ENCODE measurements around the gene ZKSCAN5.

ZKSCAN5 gene

DNA sequence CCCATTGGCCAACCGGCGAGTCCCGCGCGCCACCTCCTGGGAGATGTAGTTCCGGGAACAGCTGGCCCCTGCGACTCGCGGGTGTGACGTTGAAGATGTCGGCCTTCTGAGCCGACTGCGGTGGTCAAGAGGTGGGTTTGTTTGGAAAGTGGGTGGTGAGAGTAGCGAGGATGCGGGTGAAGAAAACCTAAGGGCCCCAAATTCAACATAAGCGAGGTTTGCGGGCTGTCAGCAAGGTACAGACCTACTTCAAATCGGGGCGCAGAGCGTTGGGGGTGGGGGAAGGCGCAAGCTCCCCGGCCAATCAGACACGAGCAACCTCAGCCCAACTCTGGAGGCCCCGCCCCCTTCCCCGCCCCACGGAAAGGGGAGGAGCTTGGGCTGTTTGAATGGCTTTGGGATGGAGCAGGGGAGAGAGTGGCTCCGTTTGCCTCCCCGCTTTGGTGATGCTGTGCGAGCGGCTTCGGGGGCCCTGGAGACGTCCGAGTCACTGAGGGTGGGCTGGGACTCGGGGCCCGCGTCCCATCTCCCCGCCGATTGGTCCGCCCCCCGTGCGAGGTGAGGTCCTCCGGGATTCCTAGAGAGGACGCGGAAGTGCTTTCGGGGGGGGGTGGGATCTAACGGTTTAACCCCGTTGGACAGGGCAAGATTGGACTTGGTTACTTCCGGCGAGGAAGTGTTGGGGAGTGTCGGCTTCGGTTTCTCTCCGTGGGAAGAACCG, at the start of gene ZKSCAN5:
TSS of gene ZKSCAN5 (plus strand) at position 60 of the 721 bp plus-strand sequence. CDS start 1,383 bp downstream, outside the sequence.
- H3K27me3 ChIP-seq (ENCODE audit: insufficient read depth, low read length) = no peaks in the 10 kb centered on the region

DNA sequence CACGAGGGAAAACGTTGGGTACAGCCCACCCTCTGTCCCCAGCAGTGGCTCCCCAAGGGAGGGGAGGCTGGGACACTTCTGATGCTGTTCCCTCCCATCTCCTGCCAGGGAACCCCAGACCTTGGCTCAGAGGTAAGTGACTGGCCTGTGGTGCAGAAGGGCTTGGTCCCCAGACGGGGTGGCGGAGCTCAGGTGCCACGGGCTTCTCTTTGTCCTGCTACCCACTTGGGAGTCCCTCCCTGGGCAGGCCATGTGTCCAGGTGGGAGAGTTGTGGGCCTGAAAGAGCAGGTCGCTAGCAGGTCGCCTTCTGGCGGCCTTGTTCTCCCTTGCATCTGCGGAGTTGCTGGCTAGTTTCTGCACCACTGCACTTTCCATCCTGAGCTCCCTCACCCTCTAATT, 48.6 kb upstream of the ZKSCAN5 start:
- no peaks in the 10 kb centered on the region for H3K9me3 ChIP-seq (ENCODE audit: low read length)
- H3K36me3 ChIP-seq (ENCODE audit: insufficient read depth, low read length) = peaks cover 91% of the 10 kb centered on the region
- H2AFZ ChIP-seq (ENCODE audit: low read depth, low read length) = no peak overlapping the region
- no peaks in the 10 kb centered on the region for H3K4me1 ChIP-seq (ENCODE audit: insufficient read depth, low read length)
- no peak overlapping the region for H3K4me3 ChIP-seq (ENCODE audit: low read length)
- H3K27me3 ChIP-seq (ENCODE audit: insufficient read depth, low read length) = no peaks in the 10 kb centered on the region

More for the DNA sequence above, at the start of gene ZKSCAN5:
- Histone ChIP-seq H3K9me3 (ENCODE audit: low read length) (no peaks in the 10 kb centered on the region), H2AFZ (ENCODE audit: low read depth, low read length) (peak within 1 kb of the TSS; percentile 89), H3K4me1 (ENCODE audit: insufficient read depth, low read length) (peaks cover 17% of the 10 kb centered on the region), H3K36me3 (ENCODE audit: insufficient read depth, low read length) (peaks cover 7% of the 10 kb centered on the region), H3K4me3 (ENCODE audit: low read length) (peak within 1 kb of the TSS; percentile 82)

DNA sequence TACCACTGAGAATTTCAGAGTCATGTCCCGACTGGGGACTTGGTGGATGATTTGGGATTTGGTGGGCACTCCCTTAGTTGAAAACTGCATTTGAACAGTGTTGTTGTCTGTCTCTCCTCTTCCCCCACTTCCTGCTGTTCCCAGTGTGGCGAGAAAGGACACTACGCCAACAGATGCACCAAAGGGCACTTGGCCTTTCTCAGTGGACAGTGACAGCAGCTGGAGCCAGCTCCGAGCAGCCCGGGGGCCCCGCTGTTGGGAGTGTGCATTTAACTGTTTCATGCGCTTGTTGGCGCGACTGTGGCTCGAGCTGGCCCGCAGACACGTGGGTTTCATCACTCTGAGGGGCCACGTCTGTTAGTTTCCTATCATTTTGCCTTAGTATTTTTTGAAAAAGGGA, 48.2 kb upstream of the ZKSCAN5 start:
- Histone ChIP-seq H3K9me3 (ENCODE audit: low read length) (no peaks in the 10 kb centered on the region), H2AFZ (ENCODE audit: low read depth, low read length) (no peak overlapping the region), H3K27me3 (ENCODE audit: insufficient read depth, low read length) (no peaks in the 10 kb centered on the region), H3K4me3 (ENCODE audit: low read length) (no peak overlapping the region), H3K4me1 (ENCODE audit: insufficient read depth, low read length) (no peaks in the 10 kb centered on the region), H3K36me3 (ENCODE audit: insufficient read depth, low read length) (peaks cover 88% of the 10 kb centered on the region)

DNA sequence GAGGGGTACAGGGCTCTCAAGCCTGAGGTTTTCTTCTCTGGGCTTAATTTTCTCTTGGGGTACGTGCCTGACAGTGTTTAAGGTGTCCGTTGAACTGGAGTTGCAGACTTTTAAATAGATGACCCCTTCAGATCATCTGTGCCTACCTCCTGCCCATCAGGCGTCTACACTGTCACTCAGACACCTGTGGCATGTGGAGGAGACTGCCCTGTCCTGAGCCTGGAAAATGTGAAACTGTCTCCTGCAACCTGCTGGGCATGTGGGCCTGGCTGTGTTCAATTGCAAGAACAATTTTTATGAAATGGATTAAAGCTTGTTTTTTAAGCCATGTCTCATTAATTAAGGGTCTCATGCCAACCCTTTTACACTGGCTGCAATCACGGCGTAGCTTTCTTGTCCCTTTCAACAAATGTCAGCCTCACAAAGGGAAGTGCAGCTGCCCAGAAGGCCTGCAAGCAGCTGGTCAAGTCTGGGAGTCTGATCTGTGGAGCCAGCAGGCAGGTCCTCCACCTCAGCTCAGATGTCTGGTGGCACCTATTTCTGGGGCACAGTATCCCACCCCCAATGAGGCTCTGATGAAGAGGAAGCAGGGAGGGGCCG, 47.3 kb upstream of the ZKSCAN5 start:
- H2AFZ ChIP-seq (ENCODE audit: low read depth, low read length) = no peak overlapping the region
- no peak overlapping the region for H3K4me3 ChIP-seq (ENCODE audit: low read length)
- no peaks in the 10 kb centered on the region for H3K27me3 ChIP-seq (ENCODE audit: insufficient read depth, low read length)
- no peaks in the 10 kb centered on the region for H3K4me1 ChIP-seq (ENCODE audit: insufficient read depth, low read length)
- no peaks in the 10 kb centered on the region for H3K9me3 ChIP-seq (ENCODE audit: low read length)
- H3K36me3 ChIP-seq (ENCODE audit: insufficient read depth, low read length) = peaks cover 83% of the 10 kb centered on the region

DNA sequence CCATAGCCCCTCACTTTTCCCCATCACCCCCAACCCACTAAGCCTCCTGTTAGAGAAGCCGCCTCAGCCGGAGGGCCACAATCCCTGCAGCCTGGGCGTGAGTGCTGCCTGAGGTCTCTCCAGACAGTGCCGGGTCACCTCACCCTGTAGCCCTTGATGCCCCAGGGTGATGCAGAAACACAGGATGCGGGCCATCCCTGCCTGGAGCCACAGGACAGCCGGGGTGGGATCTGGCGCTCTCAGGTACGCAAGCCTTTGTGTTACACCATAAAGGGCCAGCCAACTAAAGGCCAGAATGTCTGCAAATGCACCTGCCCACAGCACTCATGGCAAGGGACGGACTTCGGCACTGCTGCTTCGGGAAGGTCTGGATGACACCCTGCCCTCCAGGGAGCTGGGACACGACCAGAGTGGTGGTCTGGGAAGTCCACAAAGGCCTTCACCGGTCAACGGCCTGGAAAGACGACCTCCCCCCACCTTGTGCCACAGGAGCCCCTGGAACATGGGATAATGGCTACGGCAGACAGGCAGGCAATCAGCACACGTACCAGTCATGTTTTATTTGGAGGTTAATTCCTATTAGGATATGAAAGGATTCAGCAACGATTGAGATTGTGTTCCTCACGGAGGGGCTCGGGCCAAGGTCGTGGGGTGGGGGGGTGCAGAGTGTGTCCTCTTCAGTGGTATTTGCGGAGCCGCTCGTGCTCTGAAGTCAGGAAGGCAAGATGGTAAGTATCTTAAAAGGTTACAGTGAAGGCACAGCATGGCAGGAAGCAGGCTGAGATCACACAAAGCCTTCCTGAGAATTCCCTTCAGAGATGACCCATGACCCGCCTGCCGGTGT, 46.6 kb upstream of the ZKSCAN5 start:
- Histone ChIP-seq H3K36me3 (ENCODE audit: insufficient read depth, low read length) (peaks cover 79% of the 10 kb centered on the region), H3K4me3 (ENCODE audit: low read length) (no peak overlapping the region), H3K27me3 (ENCODE audit: insufficient read depth, low read length) (no peaks in the 10 kb centered on the region), H3K9me3 (ENCODE audit: low read length) (no peaks in the 10 kb centered on the region), H3K4me1 (ENCODE audit: insufficient read depth, low read length) (no peaks in the 10 kb centered on the region), H2AFZ (ENCODE audit: low read depth, low read length) (no peak overlapping the region)

DNA sequence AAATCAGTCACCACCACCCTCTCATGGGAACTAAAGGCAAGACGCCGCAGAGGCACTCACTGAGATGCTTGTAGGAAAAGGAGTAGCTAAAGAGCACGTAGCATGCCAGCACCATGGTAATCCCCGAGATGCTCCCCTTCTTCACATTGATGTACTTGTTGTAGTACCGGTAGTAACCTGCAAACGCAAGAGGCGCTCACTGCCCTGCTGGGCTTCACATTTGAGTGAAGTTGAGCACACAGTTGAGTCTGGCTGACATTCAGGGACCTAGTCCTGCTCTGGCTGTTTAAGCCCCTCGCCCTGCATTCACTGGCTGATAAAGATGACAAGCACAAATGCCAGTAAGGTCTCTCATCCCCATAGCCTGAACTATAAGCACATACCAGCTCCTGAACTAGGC, 45.4 kb upstream of the ZKSCAN5 start:
- peaks cover 2% of the 10 kb centered on the region for H3K9me3 ChIP-seq (ENCODE audit: low read length)
- no peak overlapping the region for H3K4me3 ChIP-seq (ENCODE audit: low read length)
- peaks cover 76% of the 10 kb centered on the region for H3K36me3 ChIP-seq (ENCODE audit: insufficient read depth, low read length)
- H3K4me1 ChIP-seq (ENCODE audit: insufficient read depth, low read length) = no peaks in the 10 kb centered on the region
- no peak overlapping the region for H2AFZ ChIP-seq (ENCODE audit: low read depth, low read length)
- no peaks in the 10 kb centered on the region for H3K27me3 ChIP-seq (ENCODE audit: insufficient read depth, low read length)

DNA sequence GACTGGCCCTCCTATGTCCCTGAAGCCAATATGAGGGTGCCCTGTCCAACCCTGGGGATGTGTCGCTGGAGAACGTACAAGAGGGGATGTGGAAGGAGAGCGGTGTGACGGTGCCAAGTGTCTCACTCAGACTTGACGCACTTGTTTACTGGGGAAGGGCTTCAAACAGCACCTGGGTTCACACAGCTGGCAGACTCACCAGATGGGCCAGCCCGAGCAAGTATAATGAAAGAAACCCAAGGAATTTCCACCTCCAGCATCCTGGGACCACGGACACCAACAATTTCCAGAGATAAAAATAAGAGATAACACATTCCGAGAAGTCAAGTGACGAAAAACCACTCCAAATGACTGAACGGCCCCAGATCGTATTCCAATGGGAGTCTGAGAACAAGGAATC, 43.8 kb upstream of the ZKSCAN5 start:
- H3K27me3 ChIP-seq (ENCODE audit: insufficient read depth, low read length) = no peaks in the 10 kb centered on the region
- peaks cover 2% of the 10 kb centered on the region for H3K9me3 ChIP-seq (ENCODE audit: low read length)
- peaks cover 62% of the 10 kb centered on the region for H3K36me3 ChIP-seq (ENCODE audit: insufficient read depth, low read length)
- no peak overlapping the region for H3K4me3 ChIP-seq (ENCODE audit: low read length)
- H2AFZ ChIP-seq (ENCODE audit: low read depth, low read length) = no peak overlapping the region
- peaks cover 5% of the 10 kb centered on the region for H3K4me1 ChIP-seq (ENCODE audit: insufficient read depth, low read length)

DNA sequence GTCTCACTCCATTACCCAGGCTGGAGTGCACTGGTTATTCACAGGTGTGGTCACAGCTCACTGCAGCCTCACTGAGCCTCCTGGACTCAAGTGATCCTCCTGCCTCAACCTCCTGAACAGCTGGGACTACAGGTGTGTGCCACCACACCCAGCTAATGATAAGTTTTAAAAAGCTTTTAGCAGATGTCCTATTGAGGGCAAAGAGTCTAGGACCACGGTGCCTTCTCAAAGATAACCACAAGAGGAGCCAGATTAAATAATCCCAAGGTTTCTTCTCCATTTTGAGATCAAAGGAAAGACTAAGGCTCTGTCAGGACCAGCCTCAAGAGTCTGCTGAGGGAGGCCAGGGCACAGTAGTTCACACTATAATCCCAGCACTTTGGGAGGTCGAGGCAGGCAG, 43.2 kb upstream of the ZKSCAN5 start:
- peaks cover 2% of the 10 kb centered on the region for H3K9me3 ChIP-seq (ENCODE audit: low read length)
- no peak overlapping the region for H3K4me3 ChIP-seq (ENCODE audit: low read length)
- no peaks in the 10 kb centered on the region for H3K27me3 ChIP-seq (ENCODE audit: insufficient read depth, low read length)
- no peak overlapping the region for H2AFZ ChIP-seq (ENCODE audit: low read depth, low read length)
- peaks cover 56% of the 10 kb centered on the region for H3K36me3 ChIP-seq (ENCODE audit: insufficient read depth, low read length)
- peaks cover 5% of the 10 kb centered on the region for H3K4me1 ChIP-seq (ENCODE audit: insufficient read depth, low read length)

DNA sequence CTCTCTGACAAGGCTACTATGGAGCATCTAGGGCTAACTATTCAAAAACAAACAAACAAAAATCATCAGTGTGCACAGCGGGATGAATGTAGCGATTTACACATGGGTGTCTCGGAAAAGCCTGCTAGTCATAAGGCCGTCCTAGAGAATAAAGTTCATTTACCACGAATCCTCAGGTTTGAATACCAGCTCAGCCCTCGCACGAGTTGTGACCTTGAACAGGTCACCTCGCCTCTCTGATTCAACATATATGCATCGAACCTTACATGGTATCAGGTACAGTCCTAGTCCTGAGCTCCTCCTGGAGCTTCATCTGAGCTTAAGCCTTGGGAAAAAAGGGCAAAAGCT, 39.1 kb upstream of the ZKSCAN5 start:
- peak overlapping the region; percentile 83 for H2AFZ ChIP-seq (ENCODE audit: low read depth, low read length)

DNA sequence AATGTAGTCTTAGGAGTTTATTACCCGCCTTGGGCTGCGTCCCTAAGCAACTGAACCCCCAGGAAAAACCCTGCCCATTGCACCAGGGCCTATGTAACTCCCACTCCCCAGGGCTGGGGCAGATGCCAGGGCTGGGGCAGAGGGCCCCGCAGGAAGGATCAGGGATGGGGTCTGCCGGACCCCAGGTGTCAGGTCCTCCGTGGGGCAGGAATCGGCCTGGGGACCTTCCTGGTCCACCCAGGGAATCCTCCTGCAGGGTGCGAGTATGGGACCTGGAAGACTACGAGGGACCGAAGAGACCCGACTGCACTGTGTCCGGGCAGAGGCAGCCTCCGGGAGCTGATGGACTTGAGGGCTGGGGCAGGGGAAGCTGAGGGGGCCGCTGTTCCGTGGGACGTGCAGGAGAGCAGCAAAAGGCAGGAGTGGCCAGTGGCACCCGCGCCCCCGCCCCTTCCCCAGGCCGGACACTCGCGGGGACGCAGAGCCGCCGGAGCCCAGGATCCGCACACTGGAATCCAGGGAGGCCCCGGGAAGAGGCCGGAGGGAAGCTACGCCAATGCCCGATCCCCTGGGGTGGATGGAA, 36.0 kb upstream of the ZKSCAN5 start:
- H3K4me1 ChIP-seq (ENCODE audit: insufficient read depth, low read length) = peaks cover 5% of the 10 kb centered on the region
- H3K36me3 ChIP-seq (ENCODE audit: insufficient read depth, low read length) = peaks cover 7% of the 10 kb centered on the region
- H3K9me3 ChIP-seq (ENCODE audit: low read length) = peaks cover 2% of the 10 kb centered on the region
- H2AFZ ChIP-seq (ENCODE audit: low read depth, low read length) = no peak overlapping the region
- H3K4me3 ChIP-seq (ENCODE audit: low read length) = no peak overlapping the region
- H3K27me3 ChIP-seq (ENCODE audit: insufficient read depth, low read length) = no peaks in the 10 kb centered on the region

More for the DNA sequence above, 39.1 kb upstream of the ZKSCAN5 start:
- Histone ChIP-seq H3K36me3 (ENCODE audit: insufficient read depth, low read length) (peaks cover 15% of the 10 kb centered on the region), H3K4me1 (ENCODE audit: insufficient read depth, low read length) (peaks cover 5% of the 10 kb centered on the region), H3K27me3 (ENCODE audit: insufficient read depth, low read length) (no peaks in the 10 kb centered on the region), H3K4me3 (ENCODE audit: low read length) (peak overlapping the region; percentile 69), H3K9me3 (ENCODE audit: low read length) (peaks cover 2% of the 10 kb centered on the region)

DNA sequence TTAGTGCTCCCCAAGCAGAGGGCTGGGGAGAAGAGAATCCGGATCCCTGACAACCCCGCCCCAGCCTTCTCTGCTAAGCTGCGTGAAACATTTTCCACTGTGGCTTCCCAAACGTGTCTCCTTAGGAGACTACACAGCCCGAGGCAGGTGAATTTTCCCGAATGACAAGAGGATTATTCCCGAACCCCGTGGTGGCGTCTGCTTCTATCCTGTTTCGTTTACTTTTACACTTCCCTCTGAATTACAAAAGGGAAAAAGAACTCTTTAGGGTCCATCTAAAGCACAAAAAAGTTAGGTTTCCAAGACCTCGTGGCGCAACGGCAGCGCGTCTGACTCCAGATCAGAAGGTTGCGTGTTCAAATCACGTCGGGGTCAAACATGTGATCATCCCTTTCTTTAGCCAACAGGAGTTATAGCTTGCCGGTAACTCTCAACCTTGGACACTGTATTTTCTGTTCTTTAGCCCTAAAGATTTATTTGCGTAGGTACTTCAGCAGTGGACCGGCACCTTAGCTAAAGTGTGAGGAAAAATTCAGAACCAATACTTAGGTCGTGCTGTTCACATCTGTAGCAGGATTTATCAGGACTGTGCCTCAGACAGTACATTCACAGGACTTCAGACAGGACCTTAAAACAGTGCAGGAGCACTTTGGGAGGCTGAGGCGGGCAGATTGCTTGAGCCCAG, 34.9 kb upstream of the ZKSCAN5 start:
- Histone ChIP-seq H3K36me3 (ENCODE audit: insufficient read depth, low read length) (peaks cover 3% of the 10 kb centered on the region), H3K4me1 (ENCODE audit: insufficient read depth, low read length) (peaks cover 8% of the 10 kb centered on the region), H3K4me3 (ENCODE audit: low read length) (no peak overlapping the region), H3K9me3 (ENCODE audit: low read length) (no peaks in the 10 kb centered on the region), H3K27me3 (ENCODE audit: insufficient read depth, low read length) (no peaks in the 10 kb centered on the region), H2AFZ (ENCODE audit: low read depth, low read length) (no peak overlapping the region)

DNA sequence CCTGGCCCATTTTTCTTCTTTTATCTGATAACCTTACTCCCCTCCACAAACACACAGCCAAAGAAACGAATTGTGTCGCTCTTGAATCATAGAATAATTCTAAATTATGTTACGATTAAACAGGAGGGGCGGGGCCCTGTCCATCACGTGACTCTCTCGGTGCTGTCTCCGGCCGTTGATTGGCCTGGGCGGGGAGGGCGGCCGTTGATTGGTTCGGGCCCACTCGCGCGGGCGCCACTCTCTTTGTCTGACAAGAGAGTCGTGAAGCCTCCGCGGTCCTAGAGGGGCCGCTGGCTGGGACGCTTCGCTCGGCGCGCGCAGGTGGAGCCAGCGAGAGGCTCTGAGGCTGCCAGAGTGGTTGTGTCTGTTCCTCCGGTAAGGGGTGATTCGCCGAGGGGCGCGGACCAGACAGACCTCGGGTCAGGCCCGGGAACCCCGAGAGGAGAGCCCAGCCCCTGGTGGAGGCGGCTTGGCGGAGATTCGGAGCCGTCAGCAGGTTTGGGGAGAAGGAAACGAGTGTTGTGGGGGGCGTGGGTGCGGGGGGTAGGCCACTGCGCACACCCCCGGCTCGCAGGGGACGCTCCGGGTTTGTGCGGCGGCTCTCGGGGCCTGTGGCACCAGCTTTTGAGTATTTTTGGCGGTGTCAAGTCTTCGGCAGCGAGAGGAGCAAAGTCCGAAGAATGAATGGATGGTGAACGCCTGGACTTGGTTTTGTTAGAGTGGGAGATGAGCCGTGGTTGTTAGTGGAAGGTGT, 31.7 kb upstream of the ZKSCAN5 start, which contains the start of gene ZNF789:
TSS of gene ZNF789 (plus strand) at position 330 of the 754 bp plus-strand sequence. CDS start 3,567 bp downstream, outside the sequence.
- Histone ChIP-seq H3K9me3 (ENCODE audit: low read length) (no peaks in the 10 kb centered on the region), H3K36me3 (ENCODE audit: insufficient read depth, low read length) (peaks cover 11% of the 10 kb centered on the region), H3K4me1 (ENCODE audit: insufficient read depth, low read length) (peaks cover 3% of the 10 kb centered on the region), H3K27me3 (ENCODE audit: insufficient read depth, low read length) (no peaks in the 10 kb centered on the region), H2AFZ (ENCODE audit: low read depth, low read length) (peak within 1 kb of the TSS; percentile 93), H3K4me3 (ENCODE audit: low read length) (peak within 1 kb of the TSS; percentile 86)
